HCT116 (cell line): ENCODE results near the gene SMPX. TPM values are rescaled to one million over a fixed set of nuclear protein-coding genes. Genes with fewer than 3 reads are reported as not detected.

ENCODE experiments used
- CEBPB ChIP-seq: IDR thresholded peaks from 2 replicates; pipeline ENCODE4 v1.6.1; 2012; ENCODE audit warnings: low read depth
- EZH2phosphoT487 ChIP-seq: fragments of 200-600 bp; IDR thresholded peaks from 2 replicates; pipeline ENCODE4 v1.6.1; 2018; ENCODE audit warnings: antibody characterized with exemption, borderline replicate concordance
- MAX ChIP-seq: IDR thresholded peaks from 2 replicates; pipeline ENCODE4 v1.6.1; 2012
- REST ChIP-seq: IDR thresholded peaks from 2 replicates; pipeline ENCODE4 v1.6.1; 2012; ENCODE audit warnings: low read depth
- SP1 ChIP-seq: IDR thresholded peaks from 2 replicates; pipeline ENCODE4 v1.6.1; 2012; ENCODE audit warnings: low read depth
- SRF ChIP-seq: IDR thresholded peaks from 2 replicates; pipeline ENCODE4 v1.6.1; 2012; ENCODE audit warnings: low read depth
- total RNA-seq: library from RNA; stranded (reverse); gene quantifications from one replicate; pipeline ENCODE4 v1.2.1, GENCODE V29; 2021; ENCODE audit not compliant: unreplicated experiment

SMPX gene
- total RNA-seq, 1 experiment from 2014 or later, result 0.59 TPM

GRCh38 chrX:21656587-21657317, 101.2 kb downstream of the SMPX start (continued):
- TF ChIP-seq REST (no peak), CEBPB (no peak), EZH2phosphoT487 (no peak), MAX (no peak), SRF (no peak), SP1 (no peak)

Other genes starting within 250 kb of the SMPX start
- gene KLHL34, start 99.8 kb downstream of the SMPX start, total RNA-seq, result not detected
- gene MBTPS2, start 81.5 kb upstream of the SMPX start, total RNA-seq, result 16.9 TPM
- gene YY2, start 97.9 kb upstream of the SMPX start, total RNA-seq, result 2.7 TPM
- gene SMS, start 182.6 kb upstream of the SMPX start, total RNA-seq, result 164 TPM